Nephron progenitor cell (in vitro differentiated cells): Measurements from ENCODE around the gene SRGAP3.

Source experiments
- DNase-seq: peaks from one replicate; pipeline ENCODE4 v3.0.0; 2021
- H3K27ac Mint-ChIP-seq: 2 replicates; pipeline ENCODE4 v1.8.0; 2021; ENCODE audit warnings: mild to moderate bottlenecking, moderate library complexity, mixed read lengths
- H3K27me3 Mint-ChIP-seq: 2 replicates; pipeline ENCODE4 v1.8.0; 2021; ENCODE audit warnings: mild to moderate bottlenecking, low read depth, mixed read lengths; ENCODE audit not compliant: poor library complexity
- H3K36me3 Mint-ChIP-seq: 2 replicates; pipeline ENCODE4 v1.8.0; 2021; ENCODE audit warnings: low read depth, mixed read lengths
- H3K4me1 Mint-ChIP-seq: 2 replicates; pipeline ENCODE4 v1.8.0; 2021; ENCODE audit warnings: mixed read lengths
- H3K4me3 Mint-ChIP-seq: 2 replicates; pipeline ENCODE4 v1.8.0; 2021; ENCODE audit warnings: mild to moderate bottlenecking, moderate library complexity, mixed read lengths
- H3K9me3 Mint-ChIP-seq: 2 replicates; pipeline ENCODE4 v1.8.0; 2021; ENCODE audit warnings: mild to moderate bottlenecking, moderate library complexity, mixed read lengths
- CTCF ChIP-seq: fragments of 200-600 bp; sonication (generic); IDR thresholded peaks from 2 replicates; pipeline ENCODE4 v1.5.0; 2021; ENCODE audit warnings: antibody characterized with exemption

The SRGAP3 gene

GRCh38 chr3:8997151-8997550, 252.3 kb downstream of the SRGAP3 start:
- Mint-ChIP-seq H3K9me3 (no peaks in the 10 kb centered on the region), H3K27me3 (peaks cover 20% of the 10 kb centered on the region), H3K27ac (no peak overlapping the region), H3K36me3 (peaks cover 35% of the 10 kb centered on the region), H3K4me3 (no peak overlapping the region), H3K4me1 (peaks cover 15% of the 10 kb centered on the region)
- no peak for TF ChIP-seq CTCF
- no peak for DNase-seq

- Mint-ChIP-seq H3K9me3 (no peaks in the 10 kb centered on the region), H3K27me3 (peaks cover 20% of the 10 kb centered on the region), H3K4me1 (peaks cover 15% of the 10 kb centered on the region), H3K27ac (no peak overlapping the region), H3K4me3 (no peak overlapping the region), H3K36me3 (peaks cover 36% of the 10 kb centered on the region)
- peak; percentile 17 for TF ChIP-seq CTCF
- peak; percentile 34 for DNase-seq
Measured at GRCh38 chr3:8996681-8997121, 252.7 kb downstream of the SRGAP3 start.

- no peak for TF ChIP-seq CTCF
- Mint-ChIP-seq H3K27me3 (peaks cover 22% of the 10 kb centered on the region), H3K9me3 (no peaks in the 10 kb centered on the region), H3K4me3 (no peak overlapping the region), H3K36me3 (peaks cover 36% of the 10 kb centered on the region), H3K4me1 (peaks cover 15% of the 10 kb centered on the region), H3K27ac (no peak overlapping the region)
- DNase-seq: no peak
Measured at GRCh38 chr3:8996216-8996615, 253.2 kb downstream of the SRGAP3 start.

- Mint-ChIP-seq H3K4me3 (no peak overlapping the region), H3K4me1 (peaks cover 15% of the 10 kb centered on the region), H3K36me3 (peaks cover 44% of the 10 kb centered on the region), H3K27me3 (peaks cover 18% of the 10 kb centered on the region), H3K27ac (peak overlapping the region; percentile 24), H3K9me3 (no peaks in the 10 kb centered on the region)
- TF ChIP-seq CTCF: no peak
- no peak for DNase-seq
Measured at GRCh38 chr3:8994226-8994625, 255.2 kb downstream of the SRGAP3 start.

- no peak for TF ChIP-seq CTCF
- H3K36me3 Mint-ChIP-seq: peaks cover 42% of the 10 kb centered on the region
- peaks cover 14% of the 10 kb centered on the region for H3K27me3 Mint-ChIP-seq
- H3K27ac Mint-ChIP-seq: no peak overlapping the region
- no peaks in the 10 kb centered on the region for H3K9me3 Mint-ChIP-seq
- no peak overlapping the region for H3K4me3 Mint-ChIP-seq
- peaks cover 20% of the 10 kb centered on the region for H3K4me1 Mint-ChIP-seq
- DNase-seq: no peak
Measured at GRCh38 chr3:8993331-8993730, 256.1 kb downstream of the SRGAP3 start.

DNA sequence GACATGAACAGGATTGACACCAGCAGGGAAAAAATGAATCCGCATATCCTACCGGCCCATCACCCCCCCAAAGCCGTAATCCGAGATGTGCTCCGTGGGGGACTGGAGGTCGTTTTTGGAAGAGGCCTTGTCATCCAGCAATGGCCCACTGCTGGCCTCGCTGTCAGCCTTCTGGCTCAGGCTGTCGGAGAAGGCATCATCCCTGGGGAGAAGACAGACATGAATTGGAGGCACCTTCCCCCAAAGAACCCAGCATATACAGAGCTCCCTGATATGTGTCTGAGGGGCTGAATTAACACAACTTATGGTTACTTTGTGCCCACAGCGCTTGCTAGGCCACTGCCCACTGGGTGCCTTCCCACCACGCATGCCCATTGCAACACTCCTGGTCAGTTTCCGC, 256.6 kb downstream of the SRGAP3 start:
- Mint-ChIP-seq H3K36me3 (peaks cover 38% of the 10 kb centered on the region), H3K4me3 (no peak overlapping the region), H3K27ac (no peak overlapping the region), H3K9me3 (no peaks in the 10 kb centered on the region), H3K4me1 (peaks cover 24% of the 10 kb centered on the region), H3K27me3 (peaks cover 13% of the 10 kb centered on the region)
- TF ChIP-seq CTCF: no peak
- DNase-seq: no peak
